AG04449 (cell line): ENCODE data around the gene NUDT15.

ENCODE experiments used
- CTCF ChIA-PET: fragments of 350-600 bp; formaldehyde crosslinking; extraction: SDS; loops from one replicate; lab custom pipeline; 2021; ENCODE audit warnings: antibody characterized with exemption; lab: Yijun Ruan, JAX
- POLR2A ChIA-PET: fragments of 400-600, 350-600 bp; formaldehyde crosslinking; extraction: SDS; loops from one replicate; lab custom pipeline; 2020; ENCODE audit warnings: antibody characterized with exemption, inconsistent platforms; lab: Yijun Ruan, JAX
- DNase-seq: peaks from one replicate; pipeline ENCODE4 v3.0.0-alpha.2; 2010; ENCODE audit warnings: low read depth, low spot score
- H3K4me3 ChIP-seq: 2 replicates; pipeline ENCODE4 v1.5.1; 2011; ENCODE audit warnings: low read depth, mild to moderate bottlenecking, control low read depth, low read length
- CTCF ChIP-seq: IDR thresholded peaks from one replicate; pipeline ENCODE4 v1.5.1; 2011; ENCODE audit warnings: mild to moderate bottlenecking, moderate library complexity, low read length, control low read depth, inconsistent platforms; ENCODE audit not compliant: insufficient read depth; ENCODE audit errors: missing control alignments

NUDT15 gene

GRCh38 chr13:48037346-48038173, at the start of gene NUDT15:
TSS of gene NUDT15 (plus strand) at chr13:48037726. CDS start at chr13:48037747, 21 bp downstream.
- peak; percentile 99 for TF ChIP-seq CTCF
- DNase-seq, result peak; percentile 69
- ChIA-PET CTCF (interaction anchor here (0.6 to 3.5 kb wide), 45 partner anchors 10 to 1286 kb away, joined by 3 to 56 read pairs (median 4); partner anchors contain the start of gene MED4), POLR2A (interaction anchor here (0.5 to 1.8 kb wide), 3 partner anchors 9 to 102 kb away, joined by 3 to 5 read pairs (median 3); no protein-coding TSS in a partner anchor)
- H3K4me3 ChIP-seq, result peak within 1 kb of the TSS; percentile 99

DNA sequence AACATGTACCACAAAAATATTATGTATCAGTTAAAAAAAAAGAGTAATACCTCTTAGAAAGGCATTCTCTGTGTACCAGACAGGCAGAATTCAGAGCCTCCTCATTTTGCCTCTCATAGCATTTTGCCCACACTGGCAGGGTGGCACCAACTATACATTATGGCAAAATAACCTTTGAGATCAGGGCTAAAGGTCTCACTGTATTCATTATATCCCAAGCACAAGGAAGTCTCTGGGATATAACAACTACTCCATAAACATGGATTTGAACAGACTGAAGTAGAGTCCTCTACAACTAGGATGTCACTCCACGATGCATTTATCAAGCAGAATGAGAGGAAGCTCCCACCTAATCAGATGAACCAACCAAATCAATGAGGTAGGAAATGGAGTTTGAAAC, 47.1 kb upstream of the NUDT15 start:
- no peak overlapping the region for H3K4me3 ChIP-seq
- TF ChIP-seq CTCF, result no peak
- CTCF ChIA-PET, result no interaction called here

GRCh38 chr13:47990920-47991466, 46.5 kb upstream of the NUDT15 start:
- TF ChIP-seq CTCF, result no peak
- POLR2A ChIA-PET, result no interaction called here

More for the DNA sequence above, 47.1 kb upstream of the NUDT15 start:
- POLR2A ChIA-PET, result no interaction called here
- DNase-seq, result no peak

GRCh38 chr13:47991859-47992258, 45.7 kb upstream of the NUDT15 start:
- no peak overlapping the region for H3K4me3 ChIP-seq
- TF ChIP-seq CTCF, result no peak
- DNase-seq, result no peak
- ChIA-PET POLR2A (no interaction called here), CTCF (no interaction called here)

More at GRCh38 chr13:47990920-47991466, 46.5 kb upstream of the NUDT15 start:
- no peak overlapping the region for H3K4me3 ChIP-seq
- CTCF ChIA-PET, result no interaction called here
- DNase-seq, result no peak

GRCh38 chr13:47997384-47997783, 40.1 kb upstream of the NUDT15 start:
- H3K4me3 ChIP-seq, result no peak overlapping the region
- TF ChIP-seq CTCF, result no peak
- ChIA-PET POLR2A (no interaction called here), CTCF (interaction anchor here (0.9 to 1.3 kb wide), 4 partner anchors 14 to 1104 kb away, joined by 3 to 4 read pairs (median 4); no protein-coding TSS in a partner anchor)
- DNase-seq, result no peak

DNA sequence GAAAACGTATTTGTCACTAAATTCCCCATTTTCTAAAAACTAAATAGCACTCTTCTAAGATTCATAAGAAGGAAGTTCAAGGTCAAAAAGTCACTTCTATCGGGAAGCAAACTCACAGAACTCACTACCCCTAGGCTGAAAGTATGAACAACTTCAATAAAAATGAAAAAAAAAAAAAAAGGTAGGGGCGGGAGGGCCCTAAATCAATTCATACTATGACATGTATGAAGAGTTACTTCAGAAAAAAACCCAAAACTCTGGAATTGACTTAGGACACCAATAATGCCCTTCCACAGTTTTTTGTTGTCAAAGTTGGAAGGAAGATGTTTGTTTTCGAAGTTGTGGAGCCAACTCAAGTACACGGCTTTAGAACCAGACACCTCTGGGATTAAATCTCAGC, 37.6 kb upstream of the NUDT15 start:
- CTCF ChIA-PET, result interaction anchor here (1.5 kb wide), 1 partner anchor 38 kb away, joined by 7 read pairs; the partner anchor contains the start of gene NUDT15
- peak overlapping the region; percentile 95 for H3K4me3 ChIP-seq
- TF ChIP-seq CTCF, result no peak
- DNase-seq, result no peak
- POLR2A ChIA-PET, result interaction anchor here (0.5 kb wide), 1 partner anchor 96 kb away, joined by 4 read pairs; no protein-coding TSS in a partner anchor
